Activated B cell treated with CpG ODN at 0.5 μM for 24 hours (primary cell): ENCODE results near the gene JAZF1. TPM values are rescaled to one million over a fixed set of nuclear protein-coding genes. Genes with fewer than 3 reads are reported as not detected.

Experiments used
- ATAC-seq: fragments of 200-7000 bp; cut with Tn5 transposase; one replicate; pipeline ENCODE4 v1.10.0; 2021; ENCODE audit warnings: low read depth, mild to moderate bottlenecking, moderate library complexity
- CTCF ChIA-PET: fragments of 350-600 bp; sonication (Branson Sonifier 250); formaldehyde crosslinking; loops from one replicate; lab custom pipeline; 2021; ENCODE audit warnings: antibody characterized with exemption; lab: Charles Lee
- POLR2A ChIA-PET: fragments of 350-600 bp; sonication (Branson Sonifier 250); formaldehyde crosslinking; loops from one replicate; lab custom pipeline; 2021; ENCODE audit warnings: antibody characterized with exemption; lab: Charles Lee
- DNase-seq: peaks from one replicate; pipeline ENCODE4 v3.0.0; 2022
- H3K27ac Mint-ChIP-seq: one replicate; pipeline ENCODE4 v1.8.0; 2020; ENCODE audit warnings: mixed read lengths
- H3K27me3 Mint-ChIP-seq: one replicate; pipeline ENCODE4 v1.8.0; 2021; ENCODE audit warnings: mixed read lengths
- H3K36me3 Mint-ChIP-seq: one replicate; pipeline ENCODE4 v1.8.0; 2021; ENCODE audit warnings: low read depth, mixed read lengths
- H3K4me1 Mint-ChIP-seq: one replicate; pipeline ENCODE4 v1.8.0; 2021; ENCODE audit warnings: mixed read lengths
- H3K4me3 Mint-ChIP-seq: one replicate; pipeline ENCODE4 v1.8.0; 2020; ENCODE audit warnings: mild to moderate bottlenecking, mixed read lengths
- H3K9me3 Mint-ChIP-seq: one replicate; pipeline ENCODE4 v1.8.0; 2020; ENCODE audit warnings: mixed read lengths
- CTCF ChIP-seq: fragments of 200-600 bp; IDR thresholded peaks from one replicate; pipeline ENCODE4 v1.8.0; 2022; ENCODE audit warnings: antibody characterized with exemption, mild to moderate bottlenecking
- intact Hi-C: fragments of 100-400 bp; cut with micrococcal nuclease; formaldehyde crosslinking; loops from one replicate; pipeline ENCODE4 v1.15.1; 2024
- total RNA-seq: library from RNA; stranded (reverse); gene quantifications from 2 replicates; pipeline ENCODE4 v1.2.3, GENCODE V29; 2022

Gene JAZF1
- total RNA-seq, 1 donor from 2014 or later = 54.8 TPM

DNA sequence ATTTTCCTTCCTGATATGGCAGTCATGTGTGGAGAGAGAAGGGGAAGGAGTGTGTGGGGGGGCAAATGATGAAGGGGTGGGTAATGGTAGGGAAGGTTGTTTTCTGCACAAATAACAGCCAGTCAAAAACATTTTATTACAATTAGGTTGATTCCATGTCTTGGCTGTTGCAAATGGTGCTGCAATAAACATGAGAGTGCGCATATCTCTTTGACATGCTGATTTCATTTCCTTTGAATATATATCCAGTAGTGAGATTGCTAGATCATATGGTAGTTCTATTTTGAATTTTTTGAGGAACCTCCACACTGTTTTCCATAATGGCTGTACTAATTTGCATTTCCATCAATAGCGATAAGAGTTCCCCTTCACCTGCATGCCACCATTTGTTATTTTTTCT, 10.6 kb upstream of the JAZF1 start:
- intact Hi-C loops = no loop called here

GRCh38 chr7:28190077-28190710, 9.6 kb upstream of the JAZF1 start:
- ATAC-seq (peak; percentile 34), DNase-seq (no peak)
- Mint-ChIP-seq H3K27ac (no peak overlapping the region), H3K9me3 (no peaks in the 10 kb centered on the region), H3K27me3 (no peaks in the 10 kb centered on the region), H3K4me3 (no peak overlapping the region), H3K4me1 (peaks cover 42% of the 10 kb centered on the region), H3K36me3 (no peaks in the 10 kb centered on the region)
- no peak for TF ChIP-seq CTCF
- ChIA-PET CTCF (no interaction called here), POLR2A (interaction anchor here (0.9 kb wide), 1 partner anchor 18 kb away, joined by 3 read pairs; no protein-coding TSS in a partner anchor)
- intact Hi-C loops = no loop called here

More for the DNA sequence above, 10.6 kb upstream of the JAZF1 start:
- H3K36me3 Mint-ChIP-seq = no peaks in the 10 kb centered on the region
- peaks cover 47% of the 10 kb centered on the region for H3K4me1 Mint-ChIP-seq
- CTCF ChIA-PET = no interaction called here
- TF ChIP-seq CTCF = no peak
- no peak overlapping the region for H3K4me3 Mint-ChIP-seq
- no peak overlapping the region for H3K27ac Mint-ChIP-seq
- H3K27me3 Mint-ChIP-seq = no peaks in the 10 kb centered on the region
- no peaks in the 10 kb centered on the region for H3K9me3 Mint-ChIP-seq
- POLR2A ChIA-PET = interaction anchor here (0.9 kb wide), 1 partner anchor 17 kb away, joined by 3 read pairs; no protein-coding TSS in a partner anchor
- ATAC-seq = no peak
- no peak for DNase-seq

GRCh38 chr7:28187012-28187411, 6.4 kb upstream of the JAZF1 start:
- Mint-ChIP-seq H3K4me3 (no peak overlapping the region), H3K4me1 (peaks cover 56% of the 10 kb centered on the region), H3K9me3 (no peaks in the 10 kb centered on the region), H3K36me3 (no peaks in the 10 kb centered on the region), H3K27me3 (no peaks in the 10 kb centered on the region), H3K27ac (no peak overlapping the region)
- ChIA-PET POLR2A (interaction anchor here (0.7 to 0.9 kb wide), 2 partner anchors 20 to 22 kb away, joined by 3 read pairs; no protein-coding TSS in a partner anchor), CTCF (no interaction called here)
- no peak for TF ChIP-seq CTCF
- ATAC-seq (no peak), DNase-seq (no peak)
- intact Hi-C loops = no loop called here

GRCh38 chr7:28183627-28184026, 3.0 kb upstream of the JAZF1 start:
- Mint-ChIP-seq H3K4me3 (no peak overlapping the region), H3K36me3 (peaks cover 9% of the 10 kb centered on the region), H3K9me3 (no peaks in the 10 kb centered on the region), H3K4me1 (peaks cover 44% of the 10 kb centered on the region), H3K27me3 (no peaks in the 10 kb centered on the region), H3K27ac (peak overlapping the region; percentile 66)
- ATAC-seq = no peak
- POLR2A ChIA-PET = interaction anchor here (1.9 kb wide), 1 partner anchor 10 kb away, joined by 10 read pairs; no protein-coding TSS in a partner anchor
- TF ChIP-seq CTCF = no peak
- no peak for DNase-seq
- CTCF ChIA-PET = no interaction called here
- intact Hi-C loops = loop anchor here (5.0 kb wide), 2 partner anchors 229 to 986 kb away; partner anchors contain the start of gene CREB5

DNA sequence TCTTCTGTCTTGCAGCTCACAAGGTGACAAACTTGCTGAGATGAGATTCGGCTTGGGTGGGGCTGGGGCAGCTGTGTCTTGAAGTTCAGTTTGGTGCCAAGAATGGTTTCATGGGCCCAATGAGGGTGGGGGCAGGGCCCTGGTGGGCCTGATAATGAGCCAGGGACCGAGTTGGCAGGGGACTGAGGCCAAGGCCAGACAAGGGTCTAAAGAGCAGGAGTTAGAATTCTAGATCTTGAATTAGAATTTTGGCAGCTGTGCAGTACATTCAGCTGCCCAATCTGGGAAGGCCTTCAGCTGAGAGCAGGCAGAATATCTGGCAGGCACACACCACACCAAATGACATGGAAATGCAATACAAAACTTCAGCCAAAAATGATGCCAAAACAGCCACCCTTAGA, 1.5 kb upstream of the JAZF1 start:
- no peaks in the 10 kb centered on the region for H3K27me3 Mint-ChIP-seq
- peak overlapping the region; percentile 85 for H3K27ac Mint-ChIP-seq
- no peak for TF ChIP-seq CTCF
- H3K4me3 Mint-ChIP-seq = peak overlapping the region; percentile 49
- no peaks in the 10 kb centered on the region for H3K9me3 Mint-ChIP-seq
- intact Hi-C loops = loop anchor here (1.0 to 5.0 kb wide), 3 partner anchors 90 to 985 kb away; partner anchors contain the start of gene CREB5
- ChIA-PET POLR2A (interaction anchor here (0.5 to 5.0 kb wide), 4 partner anchors 12 to 114 kb away, joined by 3 to 69 read pairs (median 4); no protein-coding TSS in a partner anchor), CTCF (interaction anchor here (0.7 to 1.4 kb wide), 3 partner anchors 30 to 90 kb away, joined by 3 to 4 read pairs (median 3); no protein-coding TSS in a partner anchor)
- peaks cover 56% of the 10 kb centered on the region for H3K4me1 Mint-ChIP-seq
- H3K36me3 Mint-ChIP-seq = peaks cover 10% of the 10 kb centered on the region
- DNase-seq = no peak
- no peak for ATAC-seq
